KMS-11 (cell line): ENCODE measurements around the gene CCDC188.

Source experiments
- H2AFZ ChIP-seq: fragments of 200-600 bp; sonication (generic); 2 replicates; pipeline ENCODE4 v1.6.1; 2016; ENCODE audit warnings: antibody characterized with exemption, mixed run types, low read depth
- H3K27ac ChIP-seq: fragments of 200-600 bp; sonication (generic); 2 replicates; pipeline ENCODE4 v1.6.1; 2016; ENCODE audit warnings: mild to moderate bottlenecking, mixed run types
- H3K27me3 ChIP-seq: fragments of 200-600 bp; sonication (generic); 2 replicates; pipeline ENCODE4 v1.6.1; 2017; ENCODE audit warnings: mild to moderate bottlenecking, low read depth, mixed run types, moderate library complexity; ENCODE audit not compliant: insufficient read depth
- H3K36me3 ChIP-seq: fragments of 200-600 bp; sonication (generic); 2 replicates; pipeline ENCODE4 v1.6.1; 2017; ENCODE audit warnings: mild to moderate bottlenecking, mixed run types; ENCODE audit not compliant: insufficient read depth
- H3K4me1 ChIP-seq: fragments of 200-600 bp; sonication (generic); 2 replicates; pipeline ENCODE4 v1.6.1; 2016; ENCODE audit warnings: mild to moderate bottlenecking, low read depth, mixed run types; ENCODE audit not compliant: poor library complexity, severe bottlenecking
- H3K4me2 ChIP-seq: fragments of 200-600 bp; sonication (generic); 2 replicates; pipeline ENCODE4 v1.7.0; 2016; ENCODE audit warnings: mild to moderate bottlenecking, mixed run types
- H3K4me3 ChIP-seq: fragments of 200-600 bp; sonication (generic); IDR thresholded peaks from 2 replicates; pipeline ENCODE4 v1.6.1; 2017; ENCODE audit warnings: low read depth, low read length, mixed read lengths; ENCODE audit not compliant: insufficient read depth
- H3K79me2 ChIP-seq: fragments of 200-600 bp; sonication (generic); 2 replicates; pipeline ENCODE4 v1.6.1; 2016; ENCODE audit warnings: low read depth, mixed run types; ENCODE audit not compliant: insufficient read depth
- H3K9ac ChIP-seq: fragments of 200-600 bp; sonication (generic); 2 replicates; pipeline ENCODE4 v1.6.1; 2016; ENCODE audit warnings: mild to moderate bottlenecking, mixed run types
- H4K20me1 ChIP-seq: fragments of 200-600 bp; sonication (generic); 2 replicates; pipeline ENCODE4 v1.6.1; 2016; ENCODE audit warnings: mild to moderate bottlenecking, mixed run types; ENCODE audit not compliant: insufficient read depth
- TF ChIP-seq, protein P1 (sequence below): fragments of 200-600 bp; sonication (generic); conservative IDR thresholded peaks from 2 replicates; pipeline ENCODE4 v1.6.1; 2017; ENCODE audit warnings: low read depth, mild to moderate bottlenecking, antibody characterized with exemption, low read length, moderate library complexity, mixed read lengths

CCDC188 gene

GRCh38 chr22:20182365-20182764 is 31.5 kb upstream of the CCDC188 start:
- H2AFZ ChIP-seq, result no peak overlapping the region
- no peaks in the 10 kb centered on the region for H3K36me3 ChIP-seq
- H3K4me3 ChIP-seq, result no peak overlapping the region
- H3K4me1 ChIP-seq, result no peaks in the 10 kb centered on the region
- H3K4me2 ChIP-seq, result no peak overlapping the region
- TF ChIP-seq, protein P1, sequence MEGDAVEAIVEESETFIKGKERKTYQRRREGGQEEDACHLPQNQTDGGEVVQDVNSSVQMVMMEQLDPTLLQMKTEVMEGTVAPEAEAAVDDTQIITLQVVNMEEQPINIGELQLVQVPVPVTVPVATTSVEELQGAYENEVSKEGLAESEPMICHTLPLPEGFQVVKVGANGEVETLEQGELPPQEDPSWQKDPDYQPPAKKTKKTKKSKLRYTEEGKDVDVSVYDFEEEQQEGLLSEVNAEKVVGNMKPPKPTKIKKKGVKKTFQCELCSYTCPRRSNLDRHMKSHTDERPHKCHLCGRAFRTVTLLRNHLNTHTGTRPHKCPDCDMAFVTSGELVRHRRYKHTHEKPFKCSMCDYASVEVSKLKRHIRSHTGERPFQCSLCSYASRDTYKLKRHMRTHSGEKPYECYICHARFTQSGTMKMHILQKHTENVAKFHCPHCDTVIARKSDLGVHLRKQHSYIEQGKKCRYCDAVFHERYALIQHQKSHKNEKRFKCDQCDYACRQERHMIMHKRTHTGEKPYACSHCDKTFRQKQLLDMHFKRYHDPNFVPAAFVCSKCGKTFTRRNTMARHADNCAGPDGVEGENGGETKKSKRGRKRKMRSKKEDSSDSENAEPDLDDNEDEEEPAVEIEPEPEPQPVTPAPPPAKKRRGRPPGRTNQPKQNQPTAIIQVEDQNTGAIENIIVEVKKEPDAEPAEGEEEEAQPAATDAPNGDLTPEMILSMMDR, result no peak
- H3K9ac ChIP-seq, result no peak overlapping the region
- no peaks in the 10 kb centered on the region for H4K20me1 ChIP-seq
- no peak overlapping the region for H3K27ac ChIP-seq
- H3K79me2 ChIP-seq, result no peaks in the 10 kb centered on the region
- peaks cover 90% of the 10 kb centered on the region for H3K27me3 ChIP-seq

DNA sequence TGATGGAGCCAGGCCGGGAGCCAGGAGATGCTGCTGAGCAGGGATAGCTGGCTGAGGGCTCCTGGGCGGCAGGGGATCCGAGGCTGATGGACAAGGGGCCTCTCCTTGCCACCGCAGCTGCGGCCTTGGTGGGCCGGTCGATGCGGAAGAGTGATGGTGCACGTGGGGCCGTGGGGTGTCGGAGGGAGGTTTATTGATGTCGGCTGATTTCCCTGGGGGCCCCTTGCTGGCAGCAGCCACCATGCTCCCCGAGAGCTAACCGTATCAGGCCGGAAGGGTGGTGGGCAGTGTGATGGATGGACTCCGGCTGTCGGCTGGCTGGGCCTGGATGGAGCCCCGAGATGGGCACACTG is 31.0 kb upstream of the CCDC188 start:
- H4K20me1 ChIP-seq, result no peaks in the 10 kb centered on the region
- H3K27me3 ChIP-seq, result peaks cover 92% of the 10 kb centered on the region
- H3K4me2 ChIP-seq, result no peak overlapping the region
- TF ChIP-seq, protein P1, result no peak
- H3K4me1 ChIP-seq, result no peaks in the 10 kb centered on the region
- H3K79me2 ChIP-seq, result no peaks in the 10 kb centered on the region
- no peak overlapping the region for H3K4me3 ChIP-seq
- no peaks in the 10 kb centered on the region for H3K36me3 ChIP-seq
- H3K27ac ChIP-seq, result no peak overlapping the region
- H2AFZ ChIP-seq, result no peak overlapping the region
- H3K9ac ChIP-seq, result no peak overlapping the region

DNA sequence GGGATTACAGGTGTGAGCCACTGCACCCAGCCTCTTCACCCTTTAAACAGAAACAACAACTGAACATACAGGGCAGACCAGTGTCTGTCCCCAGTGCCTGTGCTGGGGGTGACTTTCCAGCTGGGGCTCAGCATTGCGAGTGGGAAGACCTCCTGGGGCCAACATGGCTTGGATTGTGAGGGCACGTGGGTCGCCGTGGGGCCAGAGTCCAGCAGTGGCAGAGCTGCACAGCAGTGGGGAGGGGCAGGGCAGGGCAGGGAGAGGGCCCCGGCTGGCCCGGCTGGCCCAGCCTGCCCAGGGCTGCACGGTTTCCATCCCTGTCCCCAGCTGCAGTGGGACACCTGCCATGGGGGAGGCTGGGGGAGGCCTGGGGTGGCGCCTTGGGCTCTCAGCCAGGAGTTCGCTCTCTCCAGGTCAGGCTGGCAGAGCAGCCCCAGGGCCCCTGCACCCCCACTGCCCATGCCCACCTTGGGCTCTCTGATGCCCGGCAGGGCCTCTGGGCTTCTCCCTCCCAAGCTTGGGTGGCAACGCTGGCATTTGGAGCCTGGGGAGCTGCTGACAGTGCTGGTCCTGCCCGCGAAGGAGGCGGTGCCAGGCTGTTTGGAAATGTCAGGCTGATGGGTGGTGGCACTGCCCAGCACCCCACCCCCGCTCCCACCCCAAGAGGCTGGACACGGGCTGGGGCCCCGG is 30.5 kb upstream of the CCDC188 start:
- no peaks in the 10 kb centered on the region for H3K4me1 ChIP-seq
- TF ChIP-seq, protein P1, result no peak
- no peak overlapping the region for H3K4me2 ChIP-seq
- H3K4me3 ChIP-seq, result no peak overlapping the region
- H3K79me2 ChIP-seq, result no peaks in the 10 kb centered on the region
- H3K36me3 ChIP-seq, result no peaks in the 10 kb centered on the region
- no peaks in the 10 kb centered on the region for H4K20me1 ChIP-seq
- H3K27ac ChIP-seq, result no peak overlapping the region
- H2AFZ ChIP-seq, result no peak overlapping the region
- peaks cover 91% of the 10 kb centered on the region for H3K27me3 ChIP-seq
- no peak overlapping the region for H3K9ac ChIP-seq

DNA sequence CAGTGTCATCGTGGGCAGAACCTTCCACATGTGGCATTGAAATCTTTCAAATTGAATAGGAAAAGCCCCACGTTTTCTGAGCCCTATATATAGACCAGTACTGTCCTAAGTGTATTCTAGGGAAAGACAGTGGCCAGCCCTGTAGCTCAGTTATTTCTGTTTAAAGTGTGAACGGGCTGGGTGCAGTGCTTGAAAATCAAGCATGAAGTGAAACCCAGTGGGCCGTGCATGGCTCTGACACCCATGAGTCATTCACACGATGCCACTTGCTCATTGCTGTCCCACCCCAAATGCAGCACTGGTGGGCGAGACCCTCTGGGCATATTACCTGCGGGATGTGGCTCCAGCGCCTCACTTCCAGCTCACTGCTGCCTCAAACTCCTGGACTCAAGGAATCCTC is 29.8 kb upstream of the CCDC188 start:
- H3K79me2 ChIP-seq, result no peaks in the 10 kb centered on the region
- no peak overlapping the region for H3K4me2 ChIP-seq
- no peak overlapping the region for H3K4me3 ChIP-seq
- TF ChIP-seq, protein P1, result no peak
- H3K9ac ChIP-seq, result no peak overlapping the region
- peaks cover 93% of the 10 kb centered on the region for H3K27me3 ChIP-seq
- no peak overlapping the region for H2AFZ ChIP-seq
- no peak overlapping the region for H3K27ac ChIP-seq
- no peaks in the 10 kb centered on the region for H3K36me3 ChIP-seq
- H3K4me1 ChIP-seq, result no peaks in the 10 kb centered on the region
- no peaks in the 10 kb centered on the region for H4K20me1 ChIP-seq
